IMR-90 (cell line): ENCODE measurements around the gene C10orf90. TPM values are rescaled to one million over a fixed set of nuclear protein-coding genes. Genes with fewer than 3 reads are reported as not detected.

Source experiments
- ATAC-seq: fragments of 200-7000 bp; cut with Tn5 transposase; 2 replicates; pipeline ENCODE4 v1.9.1; 2020; ENCODE audit warnings: low read depth, mild to moderate bottlenecking, moderate library complexity
- BruUV-seq: library from RNA; stranded (reverse); fragments of 400-500 nt; replicated peaks from 2 replicates; lab custom pipeline; 2021; lab: Mats Ljungman, UMichigan
- CTCF ChIA-PET: fragments of 300-600 bp; formaldehyde crosslinking; extraction: SDS; loops from one replicate; lab custom pipeline; 2021; ENCODE audit warnings: antibody characterized with exemption; lab: Yijun Ruan, JAX
- POLR2A ChIA-PET: fragments of 300-600 bp; sonication (Branson Sonifier 250); formaldehyde crosslinking; loops from one replicate; lab custom pipeline; 2022; ENCODE audit warnings: antibody characterized with exemption; ENCODE audit not compliant: unreplicated experiment; lab: Charles Lee
- DNase-seq: peaks from one replicate; pipeline ENCODE4 v3.0.0; 2013
- H2AFZ ChIP-seq: replicated peaks from 2 replicates; pipeline ENCODE3; 2013; ENCODE audit warnings: low read length, mild to moderate bottlenecking; ENCODE audit not compliant: poor library complexity
- H2AK5ac ChIP-seq: 2 replicates; pipeline ENCODE4 v1.6.1; 2013; ENCODE audit warnings: low read depth, low read length, inconsistent platforms
- H2AK9ac ChIP-seq: replicated peaks from 2 replicates; pipeline ENCODE3; 2013; ENCODE audit warnings: mild to moderate bottlenecking, low read depth, low read length, moderate library complexity; ENCODE audit not compliant: poor library complexity
- H2BK120ac ChIP-seq: 2 replicates; pipeline ENCODE4 v1.6.1; 2013; ENCODE audit warnings: low read depth, low read length, inconsistent platforms
- H2BK15ac ChIP-seq: 3 replicates; pipeline ENCODE4 v1.6.1; 2013; ENCODE audit warnings: low read depth, low read length, inconsistent platforms
- H2BK20ac ChIP-seq: 2 replicates; pipeline ENCODE4 v1.6.1; 2013; ENCODE audit warnings: low read depth, mild to moderate bottlenecking, inconsistent platforms, low read length, moderate library complexity
- H2BK5ac ChIP-seq: 2 replicates; pipeline ENCODE4 v1.6.1; 2013; ENCODE audit warnings: mild to moderate bottlenecking, low read depth, low read length, inconsistent platforms; ENCODE audit not compliant: poor library complexity, severe bottlenecking
- H3K14ac ChIP-seq: replicated peaks from 2 replicates; pipeline ENCODE4 v1.6.1; 2013; ENCODE audit warnings: low read depth, low read length, inconsistent platforms
- H3K18ac ChIP-seq: 2 replicates; pipeline ENCODE4 v1.6.1; 2013; ENCODE audit warnings: low read depth, low read length, control low read depth
- H3K23ac ChIP-seq: 2 replicates; pipeline ENCODE4 v1.6.1; 2013; ENCODE audit warnings: low read depth, low read length, inconsistent platforms
- H3K27ac ChIP-seq: 2 replicates; pipeline ENCODE4 v1.5.1; 2013; ENCODE audit warnings: mild to moderate bottlenecking, control low read depth, low read length; ENCODE audit not compliant: insufficient read depth
- H3K27me3 ChIP-seq: 2 replicates; pipeline ENCODE4 v1.6.1; 2013; ENCODE audit warnings: low read length; ENCODE audit not compliant: control insufficient read depth, insufficient read depth
- H3K36me3 ChIP-seq: 2 replicates; pipeline ENCODE4 v1.6.1; 2013; ENCODE audit warnings: low read length, mixed read lengths; ENCODE audit not compliant: control insufficient read depth, insufficient read depth
- H3K4ac ChIP-seq: 2 replicates; pipeline ENCODE4 v1.6.1; 2013; ENCODE audit warnings: low read depth, low read length, inconsistent platforms
- H3K4me1 ChIP-seq: 2 replicates; pipeline ENCODE4 v1.6.1; 2013; ENCODE audit warnings: low read length, mixed read lengths; ENCODE audit not compliant: control insufficient read depth, insufficient read depth
- H3K4me2 ChIP-seq: 2 replicates; pipeline ENCODE4 v1.6.1; 2013; ENCODE audit warnings: low read depth, mild to moderate bottlenecking, control low read depth, low read length, moderate library complexity
- H3K4me3 ChIP-seq: 2 replicates; pipeline ENCODE4 v1.5.1; 2013; ENCODE audit warnings: low read depth, mild to moderate bottlenecking, control low read depth, low read length, moderate library complexity; ENCODE audit not compliant: insufficient read depth
- H3K56ac ChIP-seq: 2 replicates; pipeline ENCODE4 v1.6.1; 2013; ENCODE audit warnings: low read length, inconsistent platforms; ENCODE audit not compliant: insufficient read depth; ENCODE audit errors: extremely low read depth
- H3K79me1 ChIP-seq, 2 experiments: 2 replicates each; pipeline ENCODE4 v1.6.1; 2013; ENCODE audit warnings: low read length in 2 of 2, inconsistent platforms in 1 of 2, low read depth in 1 of 2
- H3K9ac ChIP-seq: 2 replicates; pipeline ENCODE4 v1.6.1; 2013; ENCODE audit warnings: low read depth, low read length, control low read depth
- H3K9me1 ChIP-seq: 2 replicates; pipeline ENCODE4 v1.6.1; 2013; ENCODE audit warnings: low read length, inconsistent platforms; ENCODE audit not compliant: insufficient read depth
- H3K9me3 ChIP-seq: 2 replicates; pipeline ENCODE4 v1.6.1; 2013; ENCODE audit warnings: low read length; ENCODE audit not compliant: control insufficient read depth, insufficient read depth
- H4K20me1 ChIP-seq: 2 replicates; pipeline ENCODE4 v1.6.1; 2013; ENCODE audit warnings: low read length, inconsistent platforms; ENCODE audit not compliant: insufficient read depth
- H4K5ac ChIP-seq: 2 replicates; pipeline ENCODE4 v1.6.1; 2013; ENCODE audit warnings: mild to moderate bottlenecking, low read depth, low read length, control low read depth
- H4K8ac ChIP-seq, 2 experiments: 2 replicates each; pipeline ENCODE4 v1.6.1; 2013; ENCODE audit warnings: low read depth in 2 of 2, low read length in 2 of 2, control low read depth in 1 of 2, inconsistent platforms in 1 of 2
- H4K91ac ChIP-seq: 2 replicates; pipeline ENCODE4 v1.6.1; 2013; ENCODE audit warnings: low read depth, low read length, inconsistent platforms; ENCODE audit not compliant: insufficient read depth
- BHLHE40 ChIP-seq: fragments of 150-350 bp; IDR thresholded peaks from 2 replicates; pipeline ENCODE4 v1.6.1; 2016; ENCODE audit warnings: mild to moderate bottlenecking, low read depth, low read length
- CEBPB ChIP-seq: IDR thresholded peaks from 2 replicates; pipeline ENCODE4 v1.6.1; 2012; ENCODE audit warnings: low read depth, low read length, improper control_type of control experiment
- CHD1 ChIP-seq: IDR thresholded peaks from 2 replicates; pipeline ENCODE4 v1.6.1; 2012; ENCODE audit warnings: low read depth, low read length, improper control_type of control experiment
- MAFK ChIP-seq: IDR thresholded peaks from 2 replicates; pipeline ENCODE4 v1.6.1; 2012; ENCODE audit warnings: low read depth, low read length, improper control_type of control experiment
- MAZ ChIP-seq: IDR thresholded peaks from 2 replicates; pipeline ENCODE4 v1.6.1; 2012; ENCODE audit warnings: low read depth, mild to moderate bottlenecking, low read length, improper control_type of control experiment, moderate library complexity, borderline replicate concordance
- MXI1 ChIP-seq: IDR thresholded peaks from 2 replicates; pipeline ENCODE4 v1.6.1; 2012; ENCODE audit warnings: low read depth, mild to moderate bottlenecking, low read length, moderate library complexity, borderline replicate concordance
- POLR2A ChIP-seq: IDR thresholded peaks from 2 replicates; pipeline ENCODE4 v1.6.1; 2012; ENCODE audit warnings: mild to moderate bottlenecking, low read depth, low read length
- RAD21 ChIP-seq: IDR thresholded peaks from 2 replicates; pipeline ENCODE4 v1.6.1; 2012; ENCODE audit warnings: low read length, improper control_type of control experiment
- RCOR1 ChIP-seq: IDR thresholded peaks from 2 replicates; pipeline ENCODE4 v1.6.1; 2012; ENCODE audit warnings: mild to moderate bottlenecking, low read length, improper control_type of control experiment; ENCODE audit not compliant: insufficient replicate concordance
- SMC3 ChIP-seq: fragments of 150-350 bp; IDR thresholded peaks from 2 replicates; pipeline ENCODE4 v1.6.1; 2016; ENCODE audit warnings: low read depth, mild to moderate bottlenecking, antibody characterized with exemption, low read length, moderate library complexity
- WGBS, 2 experiments: methylation state at CpG; one replicate each; pipeline versions ENCODE4 v1.1.5 to v1.1.7; 2013; ENCODE audit warnings: missing lambda C conversion rate in 2 of 2; ENCODE audit not compliant: insufficient read length in 1 of 2; ENCODE audit errors: extremely low coverage in 2 of 2; 5-methylcytosine and 5-hydroxymethylcytosine counted together
- dilution Hi-C: fragments of 300-500 bp; cut with HindIII; formaldehyde crosslinking; loops from one replicate; pipeline ENCODE4 v1.14.3; 2018; ENCODE audit warnings: low sequenced_read_pairs; ENCODE audit not compliant: unreplicated experiment
- in situ Hi-C: fragments of 300-500 bp; cut with MboI; formaldehyde crosslinking; loops from 3 replicates; pipeline ENCODE4 v1.14.3; 2019; ENCODE audit warnings: low sequenced_read_pairs, inconsistent platforms, mixed read lengths
- intact Hi-C: fragments of 100-400 bp; cut with micrococcal nuclease; formaldehyde crosslinking; loops from 2 replicates; pipeline ENCODE4 v1.10.0; 2022
- polyA plus RNA-seq, 3 experiments: library from polyadenylated mRNA; depleted of rRNA; stranded (reverse); fragments of >200 nt; gene quantifications; 2 replicates each; pipeline ENCODE4 v1.2.3, GENCODE V29; 2012; ENCODE audit warnings: low replicate concordance in 1 of 3
- total RNA-seq: library from RNA; depleted of rRNA; stranded (reverse); fragments of >200 nt; gene quantifications from 2 replicates; pipeline ENCODE4 v1.2.3, GENCODE V29; 2012
- TF ChIP-seq, protein P1 (sequence below): fragments of 150-350 bp; IDR thresholded peaks from 2 replicates; pipeline ENCODE4 v1.6.1; 2017; ENCODE audit warnings: mild to moderate bottlenecking, antibody characterized with exemption, low read length, low read depth
- TF ChIP-seq, protein P2 (sequence below): fragments of 150-350 bp; IDR thresholded peaks from 2 replicates; pipeline ENCODE4 v1.6.1; 2016; ENCODE audit warnings: low read depth, mild to moderate bottlenecking, low read length, moderate library complexity, borderline replicate concordance
- TF ChIP-seq, protein P3 (sequence below): conservative IDR thresholded peaks from 2 replicates; pipeline ENCODE4 v1.5.1; 2012; ENCODE audit warnings: mild to moderate bottlenecking, low read depth, low read length, improper control_type of control experiment

The C10orf90 gene
- total and polyA plus RNA-seq, 2 of the 4 experiments (the other 2 are of a cell fraction): 0.05 to 0.18 TPM

DNA sequence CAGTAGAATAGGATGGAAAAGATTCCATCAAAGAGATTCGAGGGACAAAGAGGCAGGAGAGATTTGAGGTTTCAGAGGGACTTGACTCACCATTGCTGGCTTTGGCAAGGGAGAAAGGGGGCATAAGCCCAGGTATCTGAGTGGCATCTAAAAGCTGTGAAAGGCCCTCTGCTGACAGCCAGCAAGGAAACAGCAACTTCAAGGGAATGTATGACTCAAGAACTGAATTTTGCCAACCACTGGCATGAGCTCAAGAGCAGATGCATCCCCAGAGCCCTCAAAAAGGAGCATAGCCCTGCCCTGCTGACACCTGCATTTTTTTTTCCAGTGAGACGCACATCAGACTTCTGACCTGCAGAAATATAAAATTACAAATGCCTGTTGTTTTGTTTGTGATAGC lies 262.7 kb downstream of the C10orf90 start:
- Histone ChIP-seq H3K27me3 (peaks cover 9% of the 10 kb centered on the region), H2AK5ac (no peak overlapping the region), H4K20me1 (no peaks in the 10 kb centered on the region), H3K14ac (no peak overlapping the region), H3K56ac (no peak overlapping the region), H4K8ac (no peak overlapping the region), H2AFZ (no peak overlapping the region), H2BK15ac (no peak overlapping the region), H3K18ac (no peak overlapping the region), H3K79me1 (no peaks in the 10 kb centered on the region), H3K9me3 (no peaks in the 10 kb centered on the region), H2BK120ac (no peak overlapping the region), H2AK9ac (no peak overlapping the region), H3K23ac (no peak overlapping the region), H3K9ac (no peak overlapping the region), H3K36me3 (no peaks in the 10 kb centered on the region), H3K9me1 (no peaks in the 10 kb centered on the region), H2BK20ac (no peak overlapping the region), H4K91ac (no peak overlapping the region), H3K27ac (no peak overlapping the region), H3K4me3 (no peak overlapping the region), H3K4me2 (no peak overlapping the region), H2BK5ac (no peak overlapping the region), H3K4ac (no peak overlapping the region), H4K5ac (no peak overlapping the region), H3K4me1 (no peaks in the 10 kb centered on the region)
- dilution Hi-C loops (no loop called here), in situ Hi-C loops (no loop called here), intact Hi-C loops (no loop called here)
- ChIA-PET CTCF (no interaction called here), POLR2A (no interaction called here)
- no TSS peak for BruUV-seq
- no peak for TF ChIP-seq POLR2A
- TF ChIP-seq, protein P1, sequence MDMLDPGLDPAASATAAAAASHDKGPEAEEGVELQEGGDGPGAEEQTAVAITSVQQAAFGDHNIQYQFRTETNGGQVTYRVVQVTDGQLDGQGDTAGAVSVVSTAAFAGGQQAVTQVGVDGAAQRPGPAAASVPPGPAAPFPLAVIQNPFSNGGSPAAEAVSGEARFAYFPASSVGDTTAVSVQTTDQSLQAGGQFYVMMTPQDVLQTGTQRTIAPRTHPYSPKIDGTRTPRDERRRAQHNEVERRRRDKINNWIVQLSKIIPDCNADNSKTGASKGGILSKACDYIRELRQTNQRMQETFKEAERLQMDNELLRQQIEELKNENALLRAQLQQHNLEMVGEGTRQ: no peak
- TF ChIP-seq SMC3: no peak
- TF ChIP-seq MAZ: no peak
- no peak for TF ChIP-seq MXI1
- TF ChIP-seq, protein P2, sequence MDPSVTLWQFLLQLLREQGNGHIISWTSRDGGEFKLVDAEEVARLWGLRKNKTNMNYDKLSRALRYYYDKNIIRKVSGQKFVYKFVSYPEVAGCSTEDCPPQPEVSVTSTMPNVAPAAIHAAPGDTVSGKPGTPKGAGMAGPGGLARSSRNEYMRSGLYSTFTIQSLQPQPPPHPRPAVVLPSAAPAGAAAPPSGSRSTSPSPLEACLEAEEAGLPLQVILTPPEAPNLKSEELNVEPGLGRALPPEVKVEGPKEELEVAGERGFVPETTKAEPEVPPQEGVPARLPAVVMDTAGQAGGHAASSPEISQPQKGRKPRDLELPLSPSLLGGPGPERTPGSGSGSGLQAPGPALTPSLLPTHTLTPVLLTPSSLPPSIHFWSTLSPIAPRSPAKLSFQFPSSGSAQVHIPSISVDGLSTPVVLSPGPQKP: no peak
- no peak for TF ChIP-seq CHD1
- no peak for TF ChIP-seq CEBPB
- TF ChIP-seq BHLHE40: no peak
- TF ChIP-seq, protein P3, sequence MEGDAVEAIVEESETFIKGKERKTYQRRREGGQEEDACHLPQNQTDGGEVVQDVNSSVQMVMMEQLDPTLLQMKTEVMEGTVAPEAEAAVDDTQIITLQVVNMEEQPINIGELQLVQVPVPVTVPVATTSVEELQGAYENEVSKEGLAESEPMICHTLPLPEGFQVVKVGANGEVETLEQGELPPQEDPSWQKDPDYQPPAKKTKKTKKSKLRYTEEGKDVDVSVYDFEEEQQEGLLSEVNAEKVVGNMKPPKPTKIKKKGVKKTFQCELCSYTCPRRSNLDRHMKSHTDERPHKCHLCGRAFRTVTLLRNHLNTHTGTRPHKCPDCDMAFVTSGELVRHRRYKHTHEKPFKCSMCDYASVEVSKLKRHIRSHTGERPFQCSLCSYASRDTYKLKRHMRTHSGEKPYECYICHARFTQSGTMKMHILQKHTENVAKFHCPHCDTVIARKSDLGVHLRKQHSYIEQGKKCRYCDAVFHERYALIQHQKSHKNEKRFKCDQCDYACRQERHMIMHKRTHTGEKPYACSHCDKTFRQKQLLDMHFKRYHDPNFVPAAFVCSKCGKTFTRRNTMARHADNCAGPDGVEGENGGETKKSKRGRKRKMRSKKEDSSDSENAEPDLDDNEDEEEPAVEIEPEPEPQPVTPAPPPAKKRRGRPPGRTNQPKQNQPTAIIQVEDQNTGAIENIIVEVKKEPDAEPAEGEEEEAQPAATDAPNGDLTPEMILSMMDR: no peak
- TF ChIP-seq RAD21: no peak
- TF ChIP-seq RCOR1: no peak
- TF ChIP-seq MAFK: no peak
- ATAC-seq (no peak), DNase-seq (no peak)
- 33% methylated on average over 1 of the region's 2 CpGs; no CpG with 5 or more reads in 1 of the 2 experiments for WGBS, 2 experiments
